ENCODE results near the gene ZBTB7A. TPM values are rescaled to one million over a fixed set of nuclear protein-coding genes. Genes with fewer than 3 reads are reported as not detected.

ZBTB7A gene
- total and polyA plus RNA-seq, 10 of the 15 experiments (the other 5 are each of a cell fraction or from before 2014, with no cell fraction given): 0.26 to 42.4 (median 4.5) TPM

- peaks cover 3 to 15% of the 10 kb centered on the region in 2 experiments; a peak in 3 of 4 replicates for H3K36me3 ChIP-seq (ENCODE audit: control insufficient read depth in 2 of 2, insufficient read depth in 2 of 2, low read length in 1 of 2)
- H3K4me3 ChIP-seq: no peak overlapping the region
- ChIA-PET RAD21 (ENCODE audit: unreplicated experiment) (no interaction called here), POLR2A (no interaction called here), CTCF (no interaction called here), SMC1A (ENCODE audit: uncharacterized antibody, unreplicated experiment) (no interaction called here)
- DNase-seq (ENCODE audit: low read depth, low spot score) (no peak), FAIRE-seq (no peak), ATAC-seq (no peak)
- H3K27ac ChIP-seq (ENCODE audit: control insufficient read depth, insufficient read depth): no peak overlapping the region
- no peaks in the 10 kb centered on the region for H3K9me3 ChIP-seq (replicated peaks; ENCODE audit: control insufficient read depth, insufficient read depth, low read length)
- no peak overlapping the region for H3K9ac ChIP-seq (ENCODE audit: control insufficient read depth, insufficient read depth, low read length)
- H3K4me1 ChIP-seq (ENCODE audit: control insufficient read depth, insufficient read depth, low read length): no peaks in the 10 kb centered on the region
- whole genome bisulfite sequencing (ENCODE audit: insufficient coverage, insufficient replicate concordance, low lambda C conversion rate, missing lambda C conversion rate): 90% methylated on average over 15 of the region's 15 CpGs
- in situ Hi-C loops (cut with MboI): no loop called here
- peaks cover 1% of the 10 kb centered on the region; the same call in 1 of the 2 replicates for H3K79me2 ChIP-seq (ENCODE audit: control insufficient read depth, insufficient read depth, low read length)
- intact Hi-C loops (cut with micrococcal nuclease; ENCODE audit: unreplicated experiment): no loop called here
- no peaks in the 10 kb centered on the region for H4K20me1 ChIP-seq (ENCODE audit: control insufficient read depth, insufficient read depth)
- H3K4me2 ChIP-seq (ENCODE audit: control insufficient read depth, insufficient read depth): no peak overlapping the region
- BruUV-seq (replicated peaks): no TSS peak
- TF ChIP-seq RFX5 (IDR thresholded peaks at IDR 0.05; ENCODE audit: low read depth, low read length) (no peak), RBBP5 (conservative IDR thresholded peaks at IDR 0.05) (no peak), CBX3 (IDR thresholded peaks at IDR 0.05; ENCODE audit: borderline replicate concordance, low read depth) (no peak), POLR2AphosphoS5 (IDR thresholded peaks at IDR 0.05; ENCODE audit: low read length) (no peak), MYB (IDR thresholded peaks at IDR 0.05; ENCODE audit: borderline replicate concordance, low read depth, low read length) (no peak), BMI1 (IDR thresholded peaks at IDR 0.05; ENCODE audit: borderline replicate concordance) (no peak), FOS (IDR thresholded peaks at IDR 0.05; ENCODE audit: borderline replicate concordance, extremely low read depth, insufficient read length) (no peak), MYC (IDR thresholded peaks at IDR 0.05; ENCODE audit: insufficient read depth, insufficient read length, insufficient replicate concordance, low read length, severe bottlenecking) (no peak), CREB1 (IDR thresholded peaks at IDR 0.05; ENCODE audit: low read depth) (no peak)
- TF ChIP-seq, protein P1, sequence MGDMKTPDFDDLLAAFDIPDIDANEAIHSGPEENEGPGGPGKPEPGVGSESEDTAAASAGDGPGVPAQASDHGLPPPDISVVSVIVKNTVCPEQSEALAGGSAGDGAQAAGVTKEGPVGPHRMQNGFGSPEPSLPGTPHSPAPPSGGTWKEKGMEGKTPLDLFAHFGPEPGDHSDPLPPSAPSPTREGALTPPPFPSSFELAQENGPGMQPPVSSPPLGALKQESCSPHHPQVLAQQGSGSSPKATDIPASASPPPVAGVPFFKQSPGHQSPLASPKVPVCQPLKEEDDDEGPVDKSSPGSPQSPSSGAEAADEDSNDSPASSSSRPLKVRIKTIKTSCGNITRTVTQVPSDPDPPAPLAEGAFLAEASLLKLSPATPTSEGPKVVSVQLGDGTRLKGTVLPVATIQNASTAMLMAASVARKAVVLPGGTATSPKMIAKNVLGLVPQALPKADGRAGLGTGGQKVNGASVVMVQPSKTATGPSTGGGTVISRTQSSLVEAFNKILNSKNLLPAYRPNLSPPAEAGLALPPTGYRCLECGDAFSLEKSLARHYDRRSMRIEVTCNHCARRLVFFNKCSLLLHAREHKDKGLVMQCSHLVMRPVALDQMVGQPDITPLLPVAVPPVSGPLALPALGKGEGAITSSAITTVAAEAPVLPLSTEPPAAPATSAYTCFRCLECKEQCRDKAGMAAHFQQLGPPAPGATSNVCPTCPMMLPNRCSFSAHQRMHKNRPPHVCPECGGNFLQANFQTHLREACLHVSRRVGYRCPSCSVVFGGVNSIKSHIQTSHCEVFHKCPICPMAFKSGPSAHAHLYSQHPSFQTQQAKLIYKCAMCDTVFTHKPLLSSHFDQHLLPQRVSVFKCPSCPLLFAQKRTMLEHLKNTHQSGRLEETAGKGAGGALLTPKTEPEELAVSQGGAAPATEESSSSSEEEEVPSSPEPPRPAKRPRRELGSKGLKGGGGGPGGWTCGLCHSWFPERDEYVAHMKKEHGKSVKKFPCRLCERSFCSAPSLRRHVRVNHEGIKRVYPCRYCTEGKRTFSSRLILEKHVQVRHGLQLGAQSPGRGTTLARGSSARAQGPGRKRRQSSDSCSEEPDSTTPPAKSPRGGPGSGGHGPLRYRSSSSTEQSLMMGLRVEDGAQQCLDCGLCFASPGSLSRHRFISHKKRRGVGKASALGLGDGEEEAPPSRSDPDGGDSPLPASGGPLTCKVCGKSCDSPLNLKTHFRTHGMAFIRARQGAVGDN (IDR thresholded peaks at IDR 0.05): no peak
- H2AFZ ChIP-seq (ENCODE audit: control insufficient read depth, low read depth, low read length): no peak overlapping the region
- no peaks in the 10 kb centered on the region for H3K27me3 ChIP-seq (replicated peaks in 1 of 2; ENCODE audit: control insufficient read depth in 2 of 2, insufficient read depth in 2 of 2, low read length in 1 of 2)
Measured at GRCh38 chr19:4016903-4017638, 49.6 kb downstream of the ZBTB7A start.

Data from GM12878 (cell line).